ENCODE results near the gene HSD17B2.

Gene HSD17B2

GRCh38 chr16:82047787-82048186 lies 12.7 kb downstream of the HSD17B2 start:
- DNase-seq (ENCODE audit: low read depth in 2 of 2): no peak

- no peak for DNase-seq (ENCODE audit: low read depth in 2 of 2)
Measured at GRCh38 chr16:82049484-82049883, 14.4 kb downstream of the HSD17B2 start.

- DNase-seq (ENCODE audit: low read depth in 2 of 2): no peak
Measured at GRCh38 chr16:82050506-82050905, 15.5 kb downstream of the HSD17B2 start.

- no peak for DNase-seq (ENCODE audit: low read depth in 2 of 2)
Measured at GRCh38 chr16:82050909-82051357, 15.9 kb downstream of the HSD17B2 start.

- no peak for DNase-seq (ENCODE audit: low read depth in 2 of 2)
Measured at GRCh38 chr16:82051656-82052055, 16.6 kb downstream of the HSD17B2 start.

GRCh38 chr16:82055117-82055516 lies 20.1 kb downstream of the HSD17B2 start:
- DNase-seq (ENCODE audit: low read depth in 2 of 2): no peak

GRCh38 chr16:82055728-82056549 lies 20.9 kb downstream of the HSD17B2 start:
- no peak for DNase-seq (ENCODE audit: low read depth in 2 of 2)

- no peak for DNase-seq (ENCODE audit: low read depth in 2 of 2)
Measured at GRCh38 chr16:82056550-82056896, 21.5 kb downstream of the HSD17B2 start.

GRCh38 chr16:82059161-82059982 lies 24.3 kb downstream of the HSD17B2 start:
- DNase-seq (ENCODE audit: low read depth in 2 of 2): no peak

- DNase-seq (ENCODE audit: low read depth in 2 of 2): no peak
Measured at GRCh38 chr16:82059983-82060421, 24.9 kb downstream of the HSD17B2 start.

- no peak for DNase-seq (ENCODE audit: low read depth in 2 of 2)
Measured at GRCh38 chr16:82061861-82062525, 26.9 kb downstream of the HSD17B2 start.

GRCh38 chr16:82062645-82063058 lies 27.6 kb downstream of the HSD17B2 start:
- no peak for DNase-seq (ENCODE audit: low read depth in 2 of 2)

- no peak for DNase-seq (ENCODE audit: low read depth in 2 of 2)
Measured at GRCh38 chr16:82063456-82064082, 28.5 kb downstream of the HSD17B2 start.

GRCh38 chr16:82067042-82067803 lies 32.2 kb downstream of the HSD17B2 start:
- DNase-seq (ENCODE audit: low read depth in 2 of 2): no peak

GRCh38 chr16:82067804-82068325 lies 32.8 kb downstream of the HSD17B2 start:
- no peak for DNase-seq (ENCODE audit: low read depth in 2 of 2)

GRCh38 chr16:82070656-82071369 lies 35.8 kb downstream of the HSD17B2 start:
- DNase-seq (ENCODE audit: low read depth in 2 of 2): no peak

GRCh38 chr16:82071421-82071820 lies 36.4 kb downstream of the HSD17B2 start:
- DNase-seq (ENCODE audit: low read depth in 2 of 2): no peak

- DNase-seq (ENCODE audit: low read depth in 2 of 2): no peak
Measured at GRCh38 chr16:82072313-82072712, 37.3 kb downstream of the HSD17B2 start.

- no peak for DNase-seq (ENCODE audit: low read depth in 2 of 2)
Measured at GRCh38 chr16:82074019-82074558, 39.0 kb downstream of the HSD17B2 start.

GRCh38 chr16:82078125-82078524 lies 43.1 kb downstream of the HSD17B2 start:
- DNase-seq (ENCODE audit: low read depth in 2 of 2): no peak

Measured in stimulated activated CD8-positive, alpha-beta memory T cell treated with anti-CD3 and anti-CD28 coated beads, Interleukin-15, amount 100 ng/mL, for 4 hours (primary cell).